ENCODE data around the gene DPYD.

DPYD gene

GRCh38 chr1:97044159-97044760 is 876.6 kb downstream of the DPYD start:
- DNase-seq (ENCODE audit: low spot score) = no peak

GRCh38 chr1:97042551-97042950 is 878.3 kb downstream of the DPYD start:
- DNase-seq (ENCODE audit: low spot score) = no peak

- no peak for DNase-seq (ENCODE audit: low spot score)
These were observed 879.8 kb downstream of the DPYD start for GRCh38 chr1:97041026-97041425.

- no peak for DNase-seq (ENCODE audit: low spot score)
These were observed 882.4 kb downstream of the DPYD start for GRCh38 chr1:97038410-97038809.

- no peak for DNase-seq (ENCODE audit: low spot score)
These were observed 886.2 kb downstream of the DPYD start for GRCh38 chr1:97034651-97035050.

- DNase-seq (ENCODE audit: low spot score) = no peak
These were observed 886.9 kb downstream of the DPYD start for GRCh38 chr1:97033949-97034348.

Data from CD4-positive, alpha-beta T cell treated with Interleukin-2 at 100 ng/mL for 4 hours (primary cell).